ENCODE data around the gene ZBTB39.
"Not testable (repeated sequence)": the region's sequence is repeated elsewhere in the genome, so short reads cannot be mapped to it uniquely, and the experiment has no call there.

Gene ZBTB39

GRCh38 chr12:57029457-57029856, 23.1 kb upstream of the ZBTB39 start:
- no peak for DNase-seq

GRCh38 chr12:57027805-57028153, 21.4 kb upstream of the ZBTB39 start:
- no peak for DNase-seq

GRCh38 chr12:57027011-57027804, 20.9 kb upstream of the ZBTB39 start:
- no peak for DNase-seq

- no peak for DNase-seq
These were observed 18.9 kb upstream of the ZBTB39 start for GRCh38 chr12:57025196-57025595.

GRCh38 chr12:57022324-57022723, 16.0 kb upstream of the ZBTB39 start:
- DNase-seq = not testable (repeated sequence)

GRCh38 chr12:57019983-57020719, 13.8 kb upstream of the ZBTB39 start:
- no peak for DNase-seq

- no peak for DNase-seq
These were observed 12.6 kb upstream of the ZBTB39 start for GRCh38 chr12:57018906-57019305.

- DNase-seq = not testable (repeated sequence)
These were observed 12.0 kb upstream of the ZBTB39 start for GRCh38 chr12:57018353-57018752.

- DNase-seq = no peak
These were observed 10.0 kb upstream of the ZBTB39 start, which contains the start of gene TAC3 for GRCh38 chr12:57016348-57016747. TSS of gene TAC3 (minus strand) at chr12:57016529. CDS start at chr12:57015797, 732 bp downstream.

- DNase-seq = no peak
These were observed 6.5 kb upstream of the ZBTB39 start for GRCh38 chr12:57012600-57013465.

GRCh38 chr12:57011438-57012424, 5.4 kb upstream of the ZBTB39 start:
- no peak for DNase-seq

GRCh38 chr12:57010627-57011247, 4.4 kb upstream of the ZBTB39 start:
- DNase-seq = no peak

- no peak for DNase-seq
These were observed 3.7 kb upstream of the ZBTB39 start for GRCh38 chr12:57009949-57010626.

GRCh38 chr12:57008178-57008577, 1.8 kb upstream of the ZBTB39 start:
- no peak for DNase-seq

GRCh38 chr12:57006809-57007475, 596 bp upstream of the ZBTB39 start:
- no peak for DNase-seq

GRCh38 chr12:57004651-57005050, 1.7 kb downstream of the ZBTB39 start:
- no peak for DNase-seq

- DNase-seq = no peak
These were observed 3.0 kb downstream of the ZBTB39 start for GRCh38 chr12:57003395-57003794.

GRCh38 chr12:57001448-57001906, 4.9 kb downstream of the ZBTB39 start:
- peak; percentile 10 for DNase-seq

GRCh38 chr12:57000393-57000792, 6.0 kb downstream of the ZBTB39 start:
- DNase-seq = no peak

GRCh38 chr12:56999456-56999855, 6.9 kb downstream of the ZBTB39 start:
- no peak for DNase-seq

All from NK-92 treated with Interleukin-12 subunit alpha and Interleukin-12 subunit beta, amount 100 ng/mL, for 24 hours (cell line).